Osteocyte (in vitro differentiated cells): ENCODE results near the gene MXD3. TPM values are rescaled to one million over a fixed set of nuclear protein-coding genes. Genes with fewer than 3 reads are reported as not detected.

Experiments
- DNase-seq: peaks from one replicate; pipeline ENCODE4 v3.0.0; 2021; ENCODE audit warnings: mixed read lengths; ENCODE audit not compliant: unreplicated experiment; ENCODE audit errors: extremely low spot score
- H3K27ac Mint-ChIP-seq: one replicate; pipeline ENCODE4 v1.8.0; 2021; ENCODE audit warnings: mild to moderate bottlenecking, mixed read lengths; ENCODE audit not compliant: unreplicated experiment
- H3K27me3 Mint-ChIP-seq: one replicate; pipeline ENCODE4 v1.8.0; 2021; ENCODE audit warnings: mixed read lengths; ENCODE audit not compliant: unreplicated experiment
- H3K36me3 Mint-ChIP-seq: one replicate; pipeline ENCODE4 v1.8.0; 2021; ENCODE audit warnings: mixed read lengths; ENCODE audit not compliant: unreplicated experiment
- H3K4me1 Mint-ChIP-seq: one replicate; pipeline ENCODE4 v1.8.0; 2021; ENCODE audit warnings: mixed read lengths; ENCODE audit not compliant: unreplicated experiment
- H3K4me3 Mint-ChIP-seq: one replicate; pipeline ENCODE4 v1.8.0; 2021; ENCODE audit warnings: mild to moderate bottlenecking, moderate library complexity, mixed read lengths; ENCODE audit not compliant: unreplicated experiment
- H3K9me3 Mint-ChIP-seq: one replicate; pipeline ENCODE4 v1.8.0; 2021; ENCODE audit warnings: mixed read lengths; ENCODE audit not compliant: unreplicated experiment
- total RNA-seq: library from RNA; stranded (reverse); gene quantifications from 2 replicates; pipeline ENCODE4 v1.2.1, GENCODE V29; 2021
- TF ChIP-seq, protein P1 (sequence below): fragments of 200-600 bp; sonication (generic); IDR thresholded peaks from 2 replicates; pipeline ENCODE4 v1.5.0; 2021; ENCODE audit warnings: antibody characterized with exemption, mild to moderate bottlenecking, moderate library complexity

MXD3 gene
- total RNA-seq, 1 donor from 2014 or later, result 11.1 TPM

DNA sequence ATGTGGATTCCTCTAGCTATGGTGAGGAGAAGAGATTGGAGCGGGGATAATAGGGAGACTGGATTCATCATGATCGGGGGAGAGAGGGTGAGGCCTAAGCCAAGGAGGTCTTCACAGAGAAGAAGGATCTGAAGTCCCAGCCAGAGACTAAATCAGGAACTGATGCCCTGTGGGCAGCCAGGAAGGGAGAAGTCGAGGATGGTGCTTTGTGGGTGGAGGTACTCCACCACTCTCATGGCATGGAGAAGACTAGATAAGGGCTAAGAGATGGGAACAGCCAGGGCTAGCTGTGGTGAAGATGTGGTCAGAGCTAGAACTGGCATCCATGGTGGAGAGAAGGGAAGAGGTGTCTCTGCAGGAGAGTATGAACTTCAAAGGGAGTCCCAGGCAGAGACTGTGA, 43.0 kb upstream of the MXD3 start:
- H3K9me3 Mint-ChIP-seq, result no peaks in the 10 kb centered on the region
- no peak overlapping the region for H3K4me3 Mint-ChIP-seq
- TF ChIP-seq, protein P1, sequence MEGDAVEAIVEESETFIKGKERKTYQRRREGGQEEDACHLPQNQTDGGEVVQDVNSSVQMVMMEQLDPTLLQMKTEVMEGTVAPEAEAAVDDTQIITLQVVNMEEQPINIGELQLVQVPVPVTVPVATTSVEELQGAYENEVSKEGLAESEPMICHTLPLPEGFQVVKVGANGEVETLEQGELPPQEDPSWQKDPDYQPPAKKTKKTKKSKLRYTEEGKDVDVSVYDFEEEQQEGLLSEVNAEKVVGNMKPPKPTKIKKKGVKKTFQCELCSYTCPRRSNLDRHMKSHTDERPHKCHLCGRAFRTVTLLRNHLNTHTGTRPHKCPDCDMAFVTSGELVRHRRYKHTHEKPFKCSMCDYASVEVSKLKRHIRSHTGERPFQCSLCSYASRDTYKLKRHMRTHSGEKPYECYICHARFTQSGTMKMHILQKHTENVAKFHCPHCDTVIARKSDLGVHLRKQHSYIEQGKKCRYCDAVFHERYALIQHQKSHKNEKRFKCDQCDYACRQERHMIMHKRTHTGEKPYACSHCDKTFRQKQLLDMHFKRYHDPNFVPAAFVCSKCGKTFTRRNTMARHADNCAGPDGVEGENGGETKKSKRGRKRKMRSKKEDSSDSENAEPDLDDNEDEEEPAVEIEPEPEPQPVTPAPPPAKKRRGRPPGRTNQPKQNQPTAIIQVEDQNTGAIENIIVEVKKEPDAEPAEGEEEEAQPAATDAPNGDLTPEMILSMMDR, result no peak
- DNase-seq, result no peak
- H3K27me3 Mint-ChIP-seq, result peaks cover 21% of the 10 kb centered on the region
- H3K36me3 Mint-ChIP-seq, result no peaks in the 10 kb centered on the region
- peaks cover 15% of the 10 kb centered on the region for H3K4me1 Mint-ChIP-seq
- H3K27ac Mint-ChIP-seq, result no peak overlapping the region

DNA sequence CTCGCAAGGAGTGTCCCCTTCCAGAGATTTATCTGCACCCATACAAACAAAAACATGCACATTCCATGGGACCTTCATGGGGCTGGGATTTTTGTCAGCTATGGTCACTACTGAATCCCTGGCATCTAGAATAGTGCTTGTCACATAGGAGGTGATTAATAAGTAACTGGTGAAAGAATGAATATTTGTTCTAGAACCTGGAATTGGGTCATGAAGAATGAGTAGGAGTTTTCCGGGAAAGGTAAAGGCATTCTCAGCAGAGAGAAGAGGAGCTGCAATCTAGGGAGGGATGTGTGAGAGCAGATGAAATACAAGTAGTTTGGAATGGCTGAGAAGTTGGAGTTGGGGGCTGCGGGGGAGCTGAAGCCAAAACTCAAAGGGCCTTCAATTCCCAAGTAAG, 42.6 kb upstream of the MXD3 start:
- H3K4me3 Mint-ChIP-seq, result no peak overlapping the region
- H3K4me1 Mint-ChIP-seq, result peaks cover 20% of the 10 kb centered on the region
- no peak overlapping the region for H3K27ac Mint-ChIP-seq
- no peaks in the 10 kb centered on the region for H3K36me3 Mint-ChIP-seq
- TF ChIP-seq, protein P1, result no peak
- H3K27me3 Mint-ChIP-seq, result peaks cover 21% of the 10 kb centered on the region
- DNase-seq, result no peak
- H3K9me3 Mint-ChIP-seq, result no peaks in the 10 kb centered on the region

DNA sequence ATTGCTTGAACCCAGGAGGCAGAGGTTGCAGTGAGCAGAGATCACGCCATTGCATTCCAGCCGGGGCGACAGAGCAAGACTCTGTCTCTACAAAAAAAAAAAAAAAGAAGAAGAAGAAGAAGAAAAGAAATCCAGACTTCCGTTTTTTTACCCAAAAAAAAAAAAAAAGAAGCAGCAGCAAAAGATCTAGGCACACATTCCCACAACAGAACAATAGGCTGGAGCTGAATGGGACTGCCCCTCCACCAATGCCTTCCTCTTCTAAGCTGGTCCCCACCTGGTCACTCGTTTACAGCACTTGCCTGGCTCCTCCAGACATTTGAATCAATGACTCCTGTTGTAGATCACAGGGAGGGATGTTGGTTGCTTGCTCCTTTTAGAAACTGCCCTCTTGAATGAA, 41.4 kb upstream of the MXD3 start:
- no peaks in the 10 kb centered on the region for H3K36me3 Mint-ChIP-seq
- H3K9me3 Mint-ChIP-seq, result no peaks in the 10 kb centered on the region
- no peak overlapping the region for H3K27ac Mint-ChIP-seq
- H3K4me1 Mint-ChIP-seq, result peaks cover 24% of the 10 kb centered on the region
- peak overlapping the region; percentile 26 for H3K4me3 Mint-ChIP-seq
- DNase-seq, result no peak
- TF ChIP-seq, protein P1, result no peak
- peaks cover 17% of the 10 kb centered on the region for H3K27me3 Mint-ChIP-seq

DNA sequence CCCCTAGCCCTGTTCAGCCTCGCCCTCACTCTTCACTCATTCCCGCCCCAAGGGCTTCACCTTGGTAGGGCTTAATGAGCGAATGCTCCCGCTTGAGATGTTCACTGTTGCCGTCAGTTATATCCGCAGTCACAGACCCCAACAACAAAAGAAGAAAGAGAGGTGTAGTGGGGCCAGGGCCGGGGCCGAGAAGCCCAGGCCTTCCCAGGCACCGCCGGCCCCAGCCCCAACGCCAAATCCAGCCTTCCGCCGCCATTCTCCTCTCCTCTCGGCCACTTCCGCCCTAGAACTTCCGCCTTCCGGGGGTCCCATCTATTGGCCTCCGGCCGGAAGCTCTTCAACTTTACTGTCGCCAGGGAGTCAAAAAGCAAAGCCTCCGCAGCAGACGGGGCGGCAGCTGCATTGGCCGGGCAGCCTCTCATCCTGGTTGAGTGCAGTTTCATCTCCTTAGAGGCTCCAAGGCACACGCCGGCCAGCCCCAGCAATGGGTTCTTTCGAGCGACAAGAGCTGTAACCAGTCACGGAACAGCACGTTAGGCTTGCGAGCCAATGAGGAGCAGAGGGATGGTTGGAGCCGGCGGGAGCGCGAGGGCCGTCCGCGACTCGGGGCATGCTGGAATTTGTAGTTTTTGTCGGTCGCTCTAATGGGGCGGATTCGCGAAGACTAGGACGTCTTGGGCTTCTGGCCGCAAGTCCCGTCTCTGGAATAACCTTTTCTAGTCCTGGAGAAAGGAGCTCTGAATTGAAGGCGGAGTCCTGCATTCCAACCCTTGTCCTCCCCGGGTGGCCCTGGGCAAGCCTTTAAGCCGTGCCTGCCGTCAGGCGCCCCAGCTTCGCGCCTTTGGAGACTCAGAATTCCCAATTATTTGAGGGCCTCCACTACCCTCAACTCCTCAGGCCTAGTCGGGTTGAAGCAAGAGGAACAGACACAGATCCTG, 40.0 kb upstream of the MXD3 start, which contains the start of gene LMAN2:
Gene LMAN2, minus strand, starts transcription at position 277 of the 938 bp plus-strand sequence. Its CDS starts 21 bp downstream, at position 256.
- TF ChIP-seq, protein P1, result no peak
- H3K9me3 Mint-ChIP-seq, result no peaks in the 10 kb centered on the region
- peak; percentile 95 for DNase-seq
- peaks cover 8% of the 10 kb centered on the region for H3K27me3 Mint-ChIP-seq
- no peaks in the 10 kb centered on the region for H3K36me3 Mint-ChIP-seq
- peaks cover 28% of the 10 kb centered on the region for H3K4me1 Mint-ChIP-seq
- peak within 1 kb of the TSS; percentile 98 for H3K4me3 Mint-ChIP-seq
- peak within 1 kb of the TSS; percentile 100 for H3K27ac Mint-ChIP-seq

DNA sequence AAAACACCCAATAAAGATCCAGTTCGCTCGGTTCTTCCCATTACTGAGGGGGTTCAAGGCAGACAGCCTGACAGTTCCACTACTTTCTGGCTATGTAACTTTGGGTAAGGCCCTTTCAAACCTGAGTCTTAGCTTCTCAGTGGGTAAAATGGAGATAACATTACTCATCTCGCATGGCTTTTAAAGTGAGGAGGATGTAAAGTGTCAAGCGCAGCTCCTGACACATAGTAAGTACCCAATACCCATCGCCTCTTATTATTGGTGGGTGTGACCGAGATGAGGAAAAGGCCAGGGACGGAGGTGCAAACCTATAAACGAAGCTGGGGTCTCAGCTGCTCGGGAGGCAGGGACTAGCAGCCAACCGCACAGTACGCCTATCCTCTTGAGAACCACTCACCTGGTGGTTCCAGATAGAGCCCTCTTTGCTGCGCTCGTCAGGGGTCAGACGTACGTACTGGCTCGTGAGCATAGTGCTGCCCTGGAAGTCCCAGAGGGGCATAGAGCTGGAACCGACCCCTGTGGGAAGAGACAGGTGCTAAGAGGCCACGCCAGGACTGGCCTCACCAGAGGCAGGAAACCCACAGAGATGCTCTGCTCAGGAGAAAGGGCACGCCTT, 39.2 kb upstream of the MXD3 start:
- DNase-seq, result no peak
- H3K9me3 Mint-ChIP-seq, result no peaks in the 10 kb centered on the region
- H3K4me3 Mint-ChIP-seq, result peak overlapping the region; percentile 98
- peaks cover 28% of the 10 kb centered on the region for H3K4me1 Mint-ChIP-seq
- H3K27ac Mint-ChIP-seq, result peak overlapping the region; percentile 100
- TF ChIP-seq, protein P1, result no peak
- H3K36me3 Mint-ChIP-seq, result no peaks in the 10 kb centered on the region
- peaks cover 4% of the 10 kb centered on the region for H3K27me3 Mint-ChIP-seq
